ENCODE data around the gene BLNK. TPM values are rescaled to one million over a fixed set of nuclear protein-coding genes. Genes with fewer than 3 reads are reported as not detected.
A peak's percentile ranks its signal among the peaks of the same experiment; 100 is the strongest.

The BLNK gene
- total RNA-seq, 1 experiment from 2014 or later: 7.5 TPM

- no peak for TF ChIP-seq CTCF (IDR thresholded peaks at IDR 0.05; ENCODE audit: unreplicated experiment)
- no peak for DNase-seq
- CTCF ChIA-PET: no interaction called here
- no peaks in the 10 kb centered on the region for H3K27me3 Mint-ChIP-seq (ENCODE audit: unreplicated experiment)
- H3K4me1 Mint-ChIP-seq (ENCODE audit: low read depth, unreplicated experiment): peaks cover 35% of the 10 kb centered on the region
- no peaks in the 10 kb centered on the region for H3K9me3 Mint-ChIP-seq (ENCODE audit: low read depth, unreplicated experiment)
- no TSS peak for BruUV-seq (replicated peaks)
- no peak overlapping the region for H3K4me3 Mint-ChIP-seq (ENCODE audit: low read depth, unreplicated experiment)
- H3K36me3 Mint-ChIP-seq (ENCODE audit: insufficient read depth, unreplicated experiment): no peaks in the 10 kb centered on the region
- intact Hi-C loops (cut with micrococcal nuclease; ENCODE audit: unreplicated experiment): loop anchor here (5.0 kb wide), 1 partner anchor 38 kb away; no protein-coding TSS in a partner anchor
- no peak overlapping the region for H3K27ac Mint-ChIP-seq (ENCODE audit: unreplicated experiment)
Observed at GRCh38 chr10:96285331-96285752, 14.0 kb upstream of the BLNK start.

DNA sequence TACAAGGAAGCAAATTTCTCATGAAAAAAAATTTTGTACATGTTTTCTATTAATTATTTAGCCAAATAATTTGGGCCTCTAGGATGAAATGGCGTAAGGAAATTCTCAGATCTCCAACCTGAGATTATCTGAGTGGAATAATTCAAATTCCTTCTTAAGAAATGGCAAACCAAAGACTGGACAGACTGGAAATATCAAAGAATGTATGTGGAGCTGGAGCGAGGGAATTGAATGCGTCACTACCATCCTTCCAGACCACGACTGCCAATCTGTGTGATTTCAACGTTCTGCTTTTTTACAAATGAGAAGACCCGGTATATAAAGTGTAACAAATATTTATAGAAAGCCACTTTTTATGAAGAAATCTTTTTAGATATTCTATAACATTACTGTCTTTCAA, 12.4 kb upstream of the BLNK start:
- TF ChIP-seq CTCF (IDR thresholded peaks at IDR 0.05; ENCODE audit: unreplicated experiment): no peak
- Mint-ChIP-seq H3K4me3 (ENCODE audit: low read depth, unreplicated experiment) (no peak overlapping the region), H3K4me1 (ENCODE audit: low read depth, unreplicated experiment) (peaks cover 29% of the 10 kb centered on the region), H3K9me3 (ENCODE audit: low read depth, unreplicated experiment) (no peaks in the 10 kb centered on the region), H3K27me3 (ENCODE audit: unreplicated experiment) (no peaks in the 10 kb centered on the region), H3K36me3 (ENCODE audit: insufficient read depth, unreplicated experiment) (no peaks in the 10 kb centered on the region), H3K27ac (ENCODE audit: unreplicated experiment) (peak overlapping the region; percentile 44)
- no peak for DNase-seq
- no TSS peak for BruUV-seq (replicated peaks)
- CTCF ChIA-PET: interaction anchor here (0.6 kb wide), 1 partner anchor 54 kb away, joined by 3 read pairs; no protein-coding TSS in a partner anchor
- intact Hi-C loops (cut with micrococcal nuclease; ENCODE audit: unreplicated experiment): no loop called here

DNA sequence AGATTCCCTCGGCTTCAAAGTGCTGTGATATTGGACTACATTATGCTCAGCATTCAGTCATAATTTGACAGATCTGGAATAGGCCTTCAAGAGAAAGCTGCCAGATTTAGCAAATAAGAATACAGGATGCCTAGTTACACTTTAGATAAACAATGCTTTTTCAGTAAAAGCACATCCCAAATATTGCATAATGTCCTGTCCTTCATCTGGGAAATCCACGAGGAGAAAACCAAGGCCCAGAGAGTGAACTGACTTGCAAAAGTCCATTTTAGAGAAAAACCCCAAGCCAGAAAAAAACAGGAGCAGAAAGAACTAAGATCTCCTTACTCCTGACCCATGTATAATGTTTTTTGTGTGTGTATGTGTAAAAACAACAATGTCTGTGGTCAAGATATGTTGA, 12.0 kb upstream of the BLNK start:
- Mint-ChIP-seq H3K36me3 (ENCODE audit: insufficient read depth, unreplicated experiment) (no peaks in the 10 kb centered on the region), H3K4me3 (ENCODE audit: low read depth, unreplicated experiment) (no peak overlapping the region), H3K27ac (ENCODE audit: unreplicated experiment) (peak overlapping the region; percentile 44), H3K4me1 (ENCODE audit: low read depth, unreplicated experiment) (peaks cover 28% of the 10 kb centered on the region), H3K27me3 (ENCODE audit: unreplicated experiment) (no peaks in the 10 kb centered on the region), H3K9me3 (ENCODE audit: low read depth, unreplicated experiment) (no peaks in the 10 kb centered on the region)
- DNase-seq: no peak
- no peak for TF ChIP-seq CTCF (IDR thresholded peaks at IDR 0.05; ENCODE audit: unreplicated experiment)
- intact Hi-C loops (cut with micrococcal nuclease; ENCODE audit: unreplicated experiment): no loop called here
- CTCF ChIA-PET: no interaction called here
- no TSS peak for BruUV-seq (replicated peaks)

DNA sequence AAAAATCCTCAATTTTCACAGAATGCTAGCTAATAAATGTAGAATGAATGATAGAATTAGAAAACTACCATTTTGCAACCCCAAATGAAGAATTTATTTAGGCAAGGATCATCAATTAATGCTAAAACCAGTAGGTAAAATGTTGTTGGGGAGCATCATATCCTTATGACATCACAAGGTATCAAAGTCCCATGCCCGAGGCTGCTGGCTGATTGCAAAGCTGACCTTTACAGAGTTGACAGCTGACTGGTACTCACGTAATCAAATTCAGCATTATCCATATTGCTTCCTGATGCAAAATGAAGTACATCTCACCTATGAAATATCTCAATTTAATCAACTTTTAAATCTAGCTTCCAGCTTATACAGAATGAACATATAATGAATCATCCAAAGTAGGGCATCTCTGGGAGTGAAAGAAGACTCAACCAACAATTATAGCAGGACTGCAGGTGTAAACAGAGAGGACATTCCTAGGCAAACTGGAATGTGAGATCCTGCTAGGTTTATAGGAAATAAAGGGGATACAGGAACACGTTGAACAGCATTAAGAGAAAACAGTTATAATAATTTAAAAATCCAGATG, 10.2 kb upstream of the BLNK start:
- Mint-ChIP-seq H3K4me3 (ENCODE audit: low read depth, unreplicated experiment) (no peak overlapping the region), H3K36me3 (ENCODE audit: insufficient read depth, unreplicated experiment) (no peaks in the 10 kb centered on the region), H3K9me3 (ENCODE audit: low read depth, unreplicated experiment) (no peaks in the 10 kb centered on the region), H3K27me3 (ENCODE audit: unreplicated experiment) (no peaks in the 10 kb centered on the region), H3K4me1 (ENCODE audit: low read depth, unreplicated experiment) (peaks cover 24% of the 10 kb centered on the region), H3K27ac (ENCODE audit: unreplicated experiment) (no peak overlapping the region)
- CTCF ChIA-PET: no interaction called here
- intact Hi-C loops (cut with micrococcal nuclease; ENCODE audit: unreplicated experiment): no loop called here
- TF ChIP-seq CTCF (IDR thresholded peaks at IDR 0.05; ENCODE audit: unreplicated experiment): no peak
- no TSS peak for BruUV-seq (replicated peaks)
- no peak for DNase-seq

Measured in Calu3 (cell line).